Stimulated activated naive CD4-positive, alpha-beta T cell (primary cell): ENCODE results near the gene KCNMA1.

ENCODE experiments used
- DNase-seq, 6 experiments: peaks; one replicate each; lab custom pipeline; 2025; lab: John Stamatoyannopoulos, UW

The KCNMA1 gene

DNA sequence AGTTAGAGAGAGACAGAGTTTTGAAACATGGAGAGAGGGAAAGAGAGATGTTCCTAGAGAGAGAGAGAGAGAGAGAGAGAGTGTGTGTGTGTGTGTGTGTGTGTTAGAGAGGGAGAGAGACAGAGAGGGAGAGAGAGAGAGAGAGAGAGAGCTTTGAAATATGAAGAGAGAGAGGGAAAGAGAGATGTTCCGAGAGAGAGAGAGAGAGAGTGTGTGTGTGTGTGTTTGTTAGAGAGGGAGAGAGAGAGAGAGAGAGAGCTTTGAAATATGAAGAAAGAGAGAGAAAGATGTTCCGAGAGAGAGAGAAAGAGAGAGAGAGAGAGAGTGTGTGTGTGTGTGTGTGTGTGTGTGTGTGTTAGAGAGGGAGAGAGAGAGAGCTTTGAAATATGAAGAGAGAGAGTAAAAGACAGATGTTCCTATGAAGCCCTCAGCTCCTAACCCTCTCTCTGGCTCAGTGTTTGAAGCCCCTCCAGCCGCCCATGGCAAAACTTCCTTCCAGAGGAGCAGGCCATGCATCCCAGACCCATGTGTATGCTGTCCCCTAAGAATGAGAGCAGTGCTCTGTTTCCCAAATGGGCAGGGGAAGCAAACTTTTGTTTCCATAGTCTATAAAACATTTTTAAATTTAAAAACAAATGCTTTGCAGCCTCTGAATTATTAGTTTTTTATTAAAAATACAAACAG lies 130.9 kb downstream of the KCNMA1 start:
- DNase-seq, result no peak

DNA sequence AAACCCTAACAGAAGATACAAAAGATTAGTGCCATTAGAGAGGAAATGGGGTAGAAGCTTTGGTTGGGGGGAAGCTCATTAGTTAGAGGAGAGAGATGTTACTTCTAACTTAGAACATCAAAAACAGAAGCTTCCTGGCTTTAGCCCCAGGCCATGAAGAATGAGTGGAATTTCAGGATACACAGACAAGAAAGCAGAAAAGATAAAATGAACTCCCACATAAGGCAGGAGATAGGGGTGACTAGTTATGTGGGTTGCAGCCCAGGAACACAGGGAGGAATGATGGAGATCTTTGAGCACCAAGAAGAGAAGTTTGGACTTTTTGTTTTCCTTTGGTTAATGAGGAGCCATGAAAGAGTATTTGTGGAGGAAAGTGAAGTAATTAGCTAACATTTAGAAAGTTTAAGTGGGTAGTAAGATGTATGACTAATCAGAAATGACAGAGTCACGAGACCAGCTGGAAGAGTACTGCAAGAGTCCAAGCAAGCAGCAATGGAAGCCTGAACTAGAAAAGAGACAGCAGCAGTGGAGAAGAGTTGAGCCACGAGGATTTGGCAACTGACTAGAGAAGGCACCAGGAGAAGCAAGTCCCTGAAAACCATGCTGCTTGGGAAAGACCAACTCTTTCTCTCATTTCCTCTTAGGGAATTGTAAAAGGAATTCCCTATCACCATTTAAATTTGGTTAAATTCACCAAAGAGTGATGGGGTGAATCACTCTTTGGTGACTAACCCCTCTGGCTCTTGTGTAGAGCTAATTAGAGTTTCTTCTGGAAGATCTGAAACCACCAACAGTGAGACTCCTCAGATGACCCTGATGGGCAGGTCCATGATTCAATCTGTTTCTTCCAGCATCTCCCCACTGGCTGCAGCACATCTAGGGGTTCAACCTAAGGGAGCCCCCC lies 131.9 kb downstream of the KCNMA1 start:
- DNase-seq, result no peak

DNA sequence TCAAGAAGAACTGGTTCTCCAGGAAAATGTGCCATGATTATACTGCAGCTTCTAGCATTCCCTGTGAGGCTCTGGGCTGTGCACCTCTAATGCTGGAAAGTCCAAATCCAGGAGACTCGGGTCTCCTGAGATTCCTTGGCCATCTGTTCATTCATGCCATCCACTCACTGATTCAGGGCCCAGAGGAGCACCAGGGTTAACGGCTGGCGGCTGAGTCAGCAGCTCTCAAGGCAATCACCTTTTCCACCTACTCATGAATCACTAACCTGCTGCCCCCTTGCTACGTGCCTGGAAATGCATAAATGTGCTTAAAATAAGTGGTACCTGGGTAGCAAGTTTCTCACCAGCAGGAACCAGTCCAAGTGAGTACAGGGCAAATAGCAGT lies 132.7 kb downstream of the KCNMA1 start:
- DNase-seq, result no peak

DNA sequence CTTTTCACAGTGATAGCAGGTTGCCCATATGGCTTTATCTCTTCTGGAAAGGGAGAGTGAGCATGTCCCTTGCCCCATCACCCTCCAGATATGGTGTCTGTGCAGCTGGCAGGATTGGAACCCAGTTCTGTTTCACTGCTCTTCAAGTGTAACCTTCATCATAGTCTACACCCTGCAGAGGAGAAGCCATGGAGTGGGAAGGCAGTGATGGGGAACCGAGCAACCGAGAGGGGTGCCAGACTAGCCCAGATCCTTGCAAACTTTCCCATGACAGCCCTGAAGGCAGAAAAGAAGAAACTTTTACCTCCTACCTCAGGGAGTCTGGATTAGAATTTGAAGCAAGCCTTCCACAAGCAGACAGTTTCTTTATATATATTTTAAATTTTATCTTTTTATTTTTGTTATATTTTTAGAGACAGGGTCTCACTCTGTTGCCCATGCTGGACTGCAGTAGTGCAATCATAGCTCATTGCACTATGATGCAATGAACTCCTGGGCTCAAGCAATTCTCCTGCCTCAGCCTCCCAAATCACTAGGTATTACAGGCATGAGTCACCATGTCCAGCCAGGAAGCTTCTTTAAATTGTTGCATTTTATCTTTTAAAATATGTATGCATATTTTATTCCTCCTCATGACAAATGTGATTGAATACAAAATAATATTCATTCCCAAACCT lies 133.3 kb downstream of the KCNMA1 start:
- DNase-seq, result no peak

DNA sequence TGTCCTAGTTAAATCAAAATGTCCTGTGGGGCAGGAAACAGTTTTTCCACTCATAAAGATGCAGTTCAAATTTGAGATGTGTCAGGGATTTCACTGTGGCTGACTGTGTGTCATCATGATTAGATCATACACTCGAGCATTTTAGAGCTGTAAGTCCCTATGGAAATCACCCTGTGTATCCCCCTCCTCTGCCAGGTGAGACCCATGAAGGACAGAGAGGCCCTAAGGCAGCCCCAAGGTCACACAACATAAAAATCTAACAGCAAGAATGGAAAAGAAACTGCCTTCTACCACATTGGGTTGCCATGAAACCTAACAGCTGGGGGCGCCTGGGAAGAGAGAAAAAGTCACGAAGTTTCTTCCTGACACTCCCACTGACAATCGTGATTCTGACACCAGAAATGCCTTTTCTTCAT lies 135.8 kb downstream of the KCNMA1 start:
- DNase-seq, result no peak

DNA sequence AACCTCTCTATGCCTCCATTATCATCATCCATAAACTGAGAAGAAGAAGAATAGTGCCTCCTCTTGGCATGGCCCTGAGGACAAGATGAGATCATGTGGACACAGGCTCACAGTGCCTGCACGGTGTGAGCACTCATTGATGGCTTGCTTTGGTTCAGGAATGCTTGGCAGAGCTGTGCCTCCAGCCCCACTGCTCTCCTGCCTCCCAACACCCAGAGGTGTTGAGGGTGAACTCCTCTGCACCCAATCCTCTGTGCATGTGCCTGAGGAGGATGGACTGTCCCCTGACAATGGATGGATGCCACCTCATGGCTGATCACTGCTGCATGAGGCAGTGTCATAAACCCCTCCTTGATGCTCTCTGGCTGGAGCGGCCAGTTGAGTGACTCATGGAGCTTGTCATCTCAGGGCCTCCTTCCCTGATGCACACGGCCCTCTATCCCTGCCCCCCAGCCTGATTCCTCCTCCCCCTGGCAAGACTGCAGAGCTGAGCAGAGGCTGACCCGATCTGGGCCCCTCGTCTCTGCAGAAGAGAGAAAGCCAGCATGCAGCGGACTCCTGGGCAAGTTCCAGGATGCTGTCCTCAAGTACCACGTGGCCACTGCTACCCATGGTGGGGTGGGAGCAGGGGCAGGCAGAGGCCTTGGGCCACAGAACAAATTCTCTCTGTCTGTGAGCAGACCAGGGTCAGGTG lies 136.3 kb downstream of the KCNMA1 start:
- DNase-seq, result no peak

DNA sequence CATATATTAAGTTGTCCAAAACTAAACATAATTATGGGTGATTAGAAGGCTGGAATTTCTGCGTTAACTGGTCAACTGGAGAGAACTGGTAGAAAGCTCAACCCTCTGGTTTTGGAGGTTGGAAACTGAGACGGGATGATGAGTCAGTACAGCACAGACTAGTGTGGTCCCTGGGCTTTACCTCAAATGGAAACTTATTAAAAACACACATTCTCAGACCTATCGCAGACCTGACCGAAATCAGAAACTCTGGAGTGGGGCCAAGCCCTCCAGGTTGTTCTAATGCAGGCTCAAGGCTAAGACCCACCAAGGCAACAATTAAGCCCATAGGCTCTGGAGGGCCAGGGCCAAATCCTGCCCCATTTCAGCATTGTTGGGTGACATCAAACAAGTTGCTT lies 136.9 kb downstream of the KCNMA1 start:
- no peak for DNase-seq

DNA sequence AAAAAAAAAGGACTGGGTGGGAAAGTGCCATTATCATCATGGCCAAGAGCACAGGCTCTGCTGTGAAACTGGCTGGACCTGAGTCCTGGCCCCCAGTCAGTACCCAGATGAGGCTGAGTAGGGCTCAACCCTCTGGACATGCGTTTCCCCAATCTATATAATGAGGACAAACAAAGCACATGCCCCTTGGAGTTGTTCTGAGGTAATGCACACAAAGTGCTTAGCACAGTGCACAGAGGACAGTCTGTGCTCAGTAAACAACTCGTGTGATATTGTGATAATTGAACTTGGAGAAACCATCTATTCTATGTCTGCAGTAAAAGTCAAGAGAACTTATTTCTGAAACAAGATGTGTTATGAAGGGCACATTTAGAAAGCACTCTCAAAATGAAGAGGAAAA lies 138.8 kb downstream of the KCNMA1 start:
- no peak for DNase-seq

DNA sequence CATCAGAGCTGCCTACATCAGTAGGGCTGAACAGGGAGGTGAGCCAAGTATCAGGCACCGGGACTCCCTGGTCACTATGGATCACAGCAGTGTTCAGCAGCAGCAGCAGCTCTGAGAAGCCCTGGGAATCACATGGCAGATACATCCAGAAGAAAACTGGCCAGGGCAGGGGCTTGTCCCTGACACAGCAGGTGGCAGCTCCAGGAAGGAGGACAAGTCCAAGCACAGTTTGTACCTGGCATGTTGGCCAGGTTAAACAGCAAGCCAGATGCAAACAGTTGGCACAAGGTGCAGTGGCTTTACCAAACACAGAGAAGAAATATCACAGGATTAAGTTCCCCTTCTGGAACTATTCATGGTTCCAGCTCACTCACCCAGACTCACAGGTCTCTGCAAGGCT lies 139.4 kb downstream of the KCNMA1 start:
- no peak for DNase-seq

DNA sequence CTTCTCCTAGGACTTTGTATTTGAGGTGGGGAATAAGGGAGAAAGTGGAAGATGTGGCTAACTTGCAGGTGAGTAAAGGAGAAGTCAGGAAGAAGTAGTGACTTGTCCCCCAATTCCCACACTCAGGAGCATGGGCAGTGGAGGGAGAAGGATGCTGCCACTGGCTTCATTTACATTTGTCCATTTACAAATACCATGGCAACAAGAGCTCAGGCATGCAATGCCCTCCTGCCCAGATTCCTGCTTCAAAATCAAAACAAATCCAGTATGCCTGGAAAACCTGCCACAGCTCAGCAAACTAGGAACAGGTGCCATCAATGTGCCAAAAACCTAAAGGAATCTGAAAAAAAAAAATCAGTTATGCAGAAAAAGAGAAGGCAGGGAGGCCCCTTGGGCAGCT lies 139.9 kb downstream of the KCNMA1 start:
- DNase-seq, result no peak

DNA sequence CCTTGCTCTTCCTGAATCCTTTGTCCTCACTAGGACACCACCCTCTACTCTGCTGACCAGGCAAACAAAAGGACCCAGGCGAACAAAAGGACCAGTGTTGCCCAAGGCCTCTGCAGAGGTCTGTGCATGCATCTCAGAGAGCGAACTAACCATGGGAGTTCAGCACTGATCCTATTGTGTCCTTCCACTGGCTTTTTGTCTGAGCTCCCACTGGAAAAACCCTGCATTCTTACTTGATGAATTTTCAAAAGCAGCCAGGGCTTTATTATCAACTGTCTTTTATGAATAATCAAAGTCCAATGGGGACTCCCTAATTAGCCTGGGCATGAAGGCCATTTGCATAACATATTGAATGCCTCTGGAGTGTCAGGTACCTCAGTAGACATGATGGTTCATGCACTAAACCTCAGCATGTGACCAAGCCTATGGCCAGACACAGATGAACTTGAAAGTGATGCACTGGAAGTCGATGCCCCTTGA lies 140.6 kb downstream of the KCNMA1 start:
- DNase-seq, result no peak

DNA sequence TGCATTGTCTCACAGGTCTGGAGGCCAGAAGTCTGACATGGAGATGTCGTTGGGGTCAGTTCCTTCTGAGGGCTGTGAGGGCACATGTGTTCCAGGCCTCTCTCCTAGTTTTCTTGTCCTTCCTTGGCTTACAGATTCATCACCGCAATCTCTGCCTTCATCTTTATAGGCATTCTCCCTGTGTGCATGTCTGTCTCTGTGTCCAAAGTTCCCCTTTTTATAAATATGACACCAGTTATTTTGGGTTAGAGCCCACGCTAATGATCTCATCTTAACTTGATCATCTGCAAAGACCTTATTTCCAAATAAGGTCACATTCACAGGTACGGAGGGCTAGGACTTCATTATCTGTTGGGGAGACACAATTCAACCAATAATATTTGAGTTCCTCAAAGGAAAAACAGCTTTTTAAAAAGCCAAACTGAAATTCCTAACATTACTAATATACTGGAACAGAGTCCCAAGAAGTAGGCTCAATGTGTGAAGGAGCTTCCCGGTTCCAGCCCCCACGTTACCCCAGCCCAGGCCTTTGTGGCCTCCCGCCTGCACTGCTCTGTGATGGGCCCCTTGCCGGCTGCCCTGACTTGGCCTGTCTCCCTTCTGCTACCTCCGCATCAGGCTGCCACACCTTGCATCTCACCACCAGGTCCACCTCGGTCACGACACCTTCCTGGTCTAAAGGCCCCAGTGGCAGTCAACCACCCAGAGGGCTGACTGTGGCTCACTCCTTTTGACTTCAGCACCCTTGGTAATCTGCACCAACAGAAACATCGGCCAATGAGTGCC lies 142.7 kb downstream of the KCNMA1 start:
- no peak for DNase-seq

DNA sequence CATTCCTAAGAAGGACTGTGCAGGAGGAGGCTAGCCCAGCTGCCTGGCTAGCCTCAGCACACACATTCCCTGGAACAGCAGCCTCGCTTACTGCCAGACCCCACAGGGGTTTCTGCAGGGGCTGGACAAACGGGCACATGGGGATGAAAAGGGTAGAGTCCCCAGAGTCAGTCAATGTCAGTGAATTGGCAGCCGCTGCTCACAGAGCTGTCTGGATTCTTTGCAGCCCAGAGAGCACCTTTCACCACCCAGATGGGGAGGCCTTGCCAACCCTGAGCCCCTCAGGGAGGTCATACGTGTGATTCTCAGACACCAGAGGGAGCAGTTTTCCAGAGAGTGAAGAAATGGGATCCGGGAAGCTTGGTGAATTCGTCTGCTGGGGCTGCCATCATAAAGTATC lies 143.3 kb downstream of the KCNMA1 start:
- no peak for DNase-seq

DNA sequence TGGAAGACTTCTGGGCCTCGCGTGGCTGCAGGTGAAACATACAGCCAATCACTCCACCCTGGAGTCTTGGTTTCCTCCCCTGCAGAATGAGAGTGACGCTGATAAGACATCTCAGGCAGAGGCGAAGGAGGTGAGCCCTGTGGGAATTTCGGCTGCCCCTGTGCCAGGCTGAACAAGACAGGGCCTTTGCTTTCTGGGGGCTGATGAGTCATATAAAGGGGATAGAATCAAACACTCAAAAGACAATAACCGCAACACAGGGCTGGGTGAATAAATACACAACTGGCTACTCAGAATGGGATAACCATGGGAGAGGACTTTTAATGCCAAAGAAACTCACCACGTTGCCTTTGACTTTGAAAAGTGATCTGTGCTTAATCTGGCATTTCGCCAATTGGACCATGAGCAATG lies 143.8 kb downstream of the KCNMA1 start:
- DNase-seq, result no peak

DNA sequence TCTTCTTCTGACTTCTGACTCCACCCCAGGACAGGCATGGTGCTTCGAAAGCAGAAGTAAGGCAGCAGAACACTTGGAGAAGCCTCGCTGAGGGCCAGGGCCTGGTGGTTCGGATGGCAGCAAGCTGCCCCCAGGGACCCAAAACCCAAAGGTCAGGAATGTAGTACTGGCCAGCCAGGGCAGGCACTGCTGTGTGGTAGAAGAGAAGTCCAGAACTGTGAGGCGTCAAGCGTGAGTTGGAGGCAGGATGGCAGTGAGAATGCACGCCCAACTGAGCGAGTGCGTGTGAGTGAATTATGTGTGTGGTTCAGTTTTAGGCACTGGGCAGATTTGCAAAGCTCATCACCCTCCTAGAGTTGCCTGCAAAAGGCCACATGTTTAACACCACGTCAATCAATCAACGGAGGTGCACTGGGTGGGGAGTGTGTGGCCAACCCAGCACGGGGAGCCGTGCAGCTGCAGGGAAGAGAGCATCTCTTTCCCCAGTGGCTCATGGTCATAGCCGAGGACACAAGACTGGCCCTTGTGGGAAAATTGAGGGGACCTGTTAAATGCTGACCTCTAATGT lies 144.3 kb downstream of the KCNMA1 start:
- no peak for DNase-seq

DNA sequence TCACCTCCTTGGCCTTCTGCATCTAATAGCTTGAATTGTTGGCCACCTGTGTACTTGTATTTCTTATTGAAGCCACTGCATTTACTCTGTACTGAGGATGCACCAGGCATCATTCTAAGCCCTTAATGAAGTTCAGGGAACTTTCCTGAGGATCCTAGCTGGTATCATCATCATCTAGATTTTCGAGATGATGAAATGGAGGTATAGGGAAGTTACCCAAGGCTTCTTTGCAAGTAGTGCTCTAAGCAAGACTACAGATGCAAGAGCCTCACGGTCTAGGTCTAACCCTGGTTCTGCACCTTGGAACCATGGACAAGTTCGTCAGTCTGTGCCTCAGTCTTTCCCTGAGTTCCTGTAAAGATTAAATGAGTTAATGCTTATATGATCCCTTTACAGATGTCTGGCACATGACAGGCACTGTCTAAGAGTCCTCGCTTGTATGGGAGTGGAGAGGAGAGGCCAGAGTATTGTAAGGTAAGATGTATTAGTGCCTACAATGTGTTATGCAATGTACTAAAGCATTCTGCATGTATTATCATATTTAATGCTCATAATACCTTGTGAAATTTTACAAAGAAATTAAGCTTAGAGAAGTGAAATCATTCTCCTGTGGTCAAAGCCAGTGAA lies 145.1 kb downstream of the KCNMA1 start:
- DNase-seq, result no peak

DNA sequence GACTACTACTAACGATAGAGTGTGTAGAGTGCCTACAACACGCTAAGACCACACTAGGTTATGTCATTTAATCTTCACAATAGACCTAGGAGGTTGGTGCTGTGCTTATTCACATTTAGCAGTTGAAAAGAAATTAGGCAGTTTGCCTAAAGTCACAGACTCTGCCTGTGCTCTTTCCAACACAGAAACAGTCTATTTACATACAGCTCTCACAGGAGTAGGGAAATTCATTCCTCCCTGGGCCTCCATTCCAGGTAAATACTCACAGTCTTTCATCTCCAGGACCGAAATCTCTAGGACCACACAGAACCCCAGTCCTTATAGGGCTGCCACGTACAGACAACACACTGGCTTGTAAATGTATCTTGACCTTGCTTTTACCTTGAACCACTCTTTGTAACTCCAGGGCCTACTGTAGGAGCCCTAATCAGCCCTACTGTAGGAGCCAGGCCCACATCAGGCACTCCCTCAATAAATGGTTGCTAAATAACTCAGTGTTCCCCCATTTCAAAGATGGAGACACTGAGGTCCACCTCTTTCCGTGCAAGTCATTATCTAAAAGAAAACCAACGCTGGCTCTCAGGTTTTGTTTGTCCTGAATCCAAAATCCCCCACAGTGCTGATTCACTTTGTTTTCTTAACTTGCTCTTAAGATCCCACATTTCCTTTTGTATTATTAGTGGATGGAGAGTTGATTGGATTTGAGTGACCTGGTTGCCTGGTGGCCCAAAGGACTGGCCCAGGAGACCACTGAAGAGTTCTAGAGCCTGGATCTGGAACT lies 146.9 kb downstream of the KCNMA1 start:
- DNase-seq, result no peak

DNA sequence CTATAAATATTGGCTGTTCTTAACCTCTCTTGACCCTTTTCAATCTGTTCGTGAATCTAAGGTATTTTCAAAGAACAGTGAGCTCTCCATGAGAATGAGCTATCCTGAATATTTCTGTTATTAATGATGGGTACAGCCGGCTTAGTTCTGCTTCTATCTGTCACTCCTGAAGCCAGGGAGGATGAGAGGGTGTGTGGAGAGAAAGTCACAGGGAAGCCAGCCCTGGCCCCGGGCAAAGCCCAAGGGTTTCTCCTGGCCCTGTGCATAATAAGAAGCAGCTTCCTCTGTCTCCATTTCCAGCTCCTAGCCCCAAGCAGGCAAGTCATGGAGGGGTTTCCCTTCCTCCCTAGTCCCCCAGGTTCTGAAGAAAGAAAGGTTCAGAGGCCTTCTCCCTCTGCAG lies 151.1 kb downstream of the KCNMA1 start:
- DNase-seq, result no peak

DNA sequence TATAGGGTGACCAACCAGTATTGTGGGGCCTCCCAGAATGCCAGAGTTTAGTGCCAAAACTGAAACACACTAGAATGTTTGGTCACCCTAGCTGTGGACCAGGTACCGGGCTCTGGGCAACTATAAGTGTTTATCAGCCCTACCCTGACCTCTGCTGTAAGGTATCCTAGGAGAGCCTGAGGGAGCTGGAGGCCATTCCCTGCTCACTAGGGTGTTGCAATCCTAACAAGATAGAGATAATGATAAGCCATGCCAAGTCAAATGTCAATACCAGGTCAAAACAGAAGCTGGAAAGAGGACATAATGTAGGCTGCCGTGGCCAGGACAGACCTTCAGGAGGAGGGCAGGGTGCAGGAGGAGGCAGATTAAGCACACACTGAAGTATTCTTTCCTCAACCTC lies 151.8 kb downstream of the KCNMA1 start:
- no peak for DNase-seq

DNA sequence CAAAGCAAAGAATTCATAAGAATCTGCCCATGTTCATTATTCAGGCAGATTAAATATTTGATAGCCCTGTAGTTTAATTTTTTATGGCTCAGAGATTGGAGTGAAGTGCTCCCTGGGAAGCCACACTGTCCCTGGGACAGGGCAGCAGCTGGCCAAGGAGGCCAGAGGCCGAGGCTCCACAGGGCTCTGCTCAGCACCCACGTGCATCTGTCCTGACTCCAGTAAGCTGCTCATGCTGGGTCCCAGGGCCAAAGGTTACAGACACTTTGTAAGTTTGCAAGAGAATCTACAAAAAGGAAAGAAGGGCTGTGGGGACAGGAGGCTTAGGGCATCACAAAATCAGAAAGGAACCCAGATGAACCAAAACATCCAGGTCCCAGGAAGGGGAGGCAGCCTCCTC lies 155.5 kb downstream of the KCNMA1 start:
- DNase-seq, result no peak
